HPDE6-E6E7 (cell line): ENCODE data around the gene PLD2.
"Not testable (repeated sequence)": the region's sequence is repeated elsewhere in the genome, so short reads cannot be mapped to it uniquely, and the experiment has no call there.

Experiments
- DNase-seq: peaks from one replicate; pipeline ENCODE4 v3.0.0; 2011; ENCODE audit warnings: missing footprints; ENCODE audit errors: extremely low spot score

PLD2 gene

DNA sequence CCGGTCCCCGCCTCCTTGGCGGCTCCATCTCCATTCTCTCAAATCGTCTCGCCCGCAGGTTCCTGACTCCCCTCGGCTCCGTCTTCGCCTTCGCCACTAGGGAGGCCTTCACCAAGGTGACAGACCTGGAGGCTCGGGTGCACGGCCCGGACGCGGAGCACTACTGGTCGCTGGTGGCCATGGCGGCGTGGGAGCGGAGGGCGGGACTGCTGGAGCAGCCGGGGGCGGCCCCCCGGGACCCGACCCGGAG, 17.3 kb upstream of the PLD2 start:
- no peak for DNase-seq

DNA sequence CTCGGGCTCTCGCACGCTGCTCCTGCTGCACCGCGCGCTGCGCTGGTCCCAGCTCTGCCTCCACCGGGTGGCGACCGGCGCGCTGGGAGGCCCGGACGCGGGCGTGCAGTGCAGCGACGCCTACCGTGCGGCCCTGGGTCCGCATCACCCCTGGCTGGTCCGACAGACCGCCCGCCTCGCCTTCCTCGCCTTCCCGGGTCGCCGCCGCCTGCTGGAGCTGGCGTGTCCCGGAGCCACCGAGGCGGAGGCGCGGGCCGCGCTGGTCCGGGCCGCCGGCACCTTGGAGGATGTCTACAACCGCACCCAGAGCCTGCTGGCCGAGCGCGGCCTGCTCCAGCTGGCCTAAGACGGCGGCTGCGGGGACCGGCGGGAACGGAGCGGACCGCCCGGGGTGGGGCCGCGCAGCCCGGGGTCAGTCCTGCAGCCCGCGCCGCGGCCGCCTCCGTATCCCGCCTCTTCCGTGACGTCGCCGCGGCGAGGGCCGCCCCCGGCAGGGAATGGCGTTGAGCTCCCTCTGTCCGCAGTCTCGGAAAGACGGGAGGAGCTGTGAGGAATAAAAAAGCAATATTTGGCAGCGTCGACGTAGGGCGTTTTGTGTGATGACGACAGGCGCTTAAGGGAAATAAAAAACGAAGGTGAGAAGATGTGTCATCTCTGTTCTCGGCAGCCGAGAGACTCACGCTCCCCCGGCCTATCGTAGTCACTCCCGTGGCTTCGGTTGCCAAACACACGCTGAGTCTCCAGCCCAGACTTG, 16.8 kb upstream of the PLD2 start:
- peak; percentile 94 for DNase-seq

DNA sequence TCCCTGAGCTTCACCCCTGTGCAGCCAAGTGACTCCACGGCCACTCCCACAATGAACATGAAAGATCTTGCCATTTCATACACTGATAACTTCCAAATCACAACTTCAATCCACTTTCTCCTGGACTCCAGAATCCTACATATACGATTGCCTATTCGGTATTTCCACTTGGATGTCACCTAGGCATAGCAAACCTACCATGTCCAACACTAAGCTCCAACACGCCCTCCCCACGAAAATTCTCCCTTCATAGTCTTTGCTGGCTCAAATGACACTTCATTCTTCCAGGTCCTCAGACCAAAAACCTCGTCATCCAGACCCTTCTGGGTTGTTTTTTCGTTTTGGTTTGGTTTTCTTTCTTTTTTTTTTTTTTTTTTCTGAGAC, 16.3 kb upstream of the PLD2 start:
- no peak for DNase-seq

DNA sequence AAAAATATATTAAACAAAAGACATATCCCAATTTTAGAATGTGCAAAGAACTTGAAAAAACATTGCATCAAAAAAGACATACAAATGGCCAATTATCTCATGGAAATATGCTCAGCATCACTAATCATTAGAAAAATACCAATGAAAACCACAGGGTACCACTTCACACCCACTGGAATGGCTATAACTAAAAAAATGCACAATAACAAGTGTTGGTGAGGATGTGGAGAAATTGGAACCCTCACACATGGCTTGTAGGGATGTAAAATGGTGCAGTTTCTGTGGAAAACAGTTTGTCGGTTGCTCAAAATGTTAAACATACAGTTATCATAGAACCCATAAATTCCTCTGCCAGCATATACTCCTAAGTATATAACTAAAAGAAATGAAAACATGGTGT, 11.8 kb upstream of the PLD2 start:
- no peak for DNase-seq

DNA sequence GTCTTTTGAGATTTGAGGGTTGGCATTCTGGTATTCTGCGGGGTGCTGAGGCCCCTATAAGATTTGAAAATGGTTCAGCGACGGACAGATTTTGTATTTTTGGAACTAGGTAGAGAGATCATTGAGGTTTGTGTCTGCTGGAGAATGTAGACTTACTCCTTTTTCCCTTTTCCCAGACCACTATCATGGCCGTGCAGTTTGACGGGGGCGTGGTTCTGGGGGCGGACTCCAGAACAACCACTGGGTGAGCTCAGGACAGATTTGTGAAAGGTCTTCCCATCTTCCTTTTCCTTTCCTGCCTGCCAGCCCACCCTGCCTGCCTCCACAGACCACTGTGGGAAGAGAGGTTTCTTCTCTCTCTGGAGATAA, 10.4 kb upstream of the PLD2 start:
- DNase-seq = no peak

DNA sequence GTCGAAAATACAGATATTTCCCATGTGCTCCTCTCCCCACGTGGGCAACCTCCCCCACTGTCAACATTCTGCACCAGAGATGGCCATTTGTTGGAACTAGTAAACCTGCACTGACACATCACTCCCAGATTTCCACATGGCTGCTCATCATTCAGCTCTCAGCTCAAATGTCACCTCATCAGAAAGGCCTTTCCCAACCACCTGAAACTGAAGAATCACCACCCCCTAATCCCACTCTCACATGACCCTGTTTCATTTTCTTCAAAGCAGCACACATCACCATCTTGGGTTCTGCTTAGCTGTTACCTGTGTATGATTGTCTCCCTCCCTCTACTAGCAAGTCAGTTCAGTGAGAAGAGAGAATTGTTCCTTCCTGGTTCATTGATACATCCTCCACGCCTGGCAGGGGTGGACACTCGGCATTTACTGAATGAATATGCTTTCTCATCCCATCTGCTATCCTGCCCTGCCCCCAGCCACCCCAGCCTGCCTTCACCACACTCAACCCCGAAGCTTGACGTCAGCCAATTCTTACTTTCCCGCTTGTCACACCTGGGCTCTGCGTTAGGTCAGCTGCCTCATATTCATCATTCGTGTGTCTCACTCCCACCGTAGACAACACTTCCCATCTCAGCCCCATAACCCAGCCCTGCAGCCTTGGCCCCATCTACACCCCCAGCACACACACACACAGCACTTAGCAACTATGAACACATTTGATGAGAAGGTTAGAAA, 6.3 kb upstream of the PLD2 start:
- no peak for DNase-seq

DNA sequence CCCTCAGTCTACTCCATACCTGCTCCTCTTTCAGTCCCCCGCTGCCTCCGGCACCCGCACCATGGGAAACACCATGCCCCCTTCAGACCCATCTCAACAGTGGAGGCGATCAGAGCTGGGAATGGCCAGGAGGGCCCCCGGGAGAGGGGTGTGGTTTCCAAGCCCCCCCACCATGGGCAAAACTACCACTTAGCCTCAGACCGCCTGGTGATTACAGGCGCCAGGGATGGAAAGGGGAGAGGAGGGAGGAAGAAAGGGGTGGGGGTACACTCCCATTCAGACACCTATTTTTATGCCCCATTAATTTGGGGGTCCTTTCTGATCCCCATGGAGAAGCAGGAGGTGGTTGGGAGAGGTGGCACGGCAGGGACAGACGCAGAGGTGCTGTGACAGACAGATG, 4.7 kb upstream of the PLD2 start, which contains the start of gene C17orf114:
TSS of gene C17orf114 (minus strand) at position 101 of the 400 bp plus-strand sequence.
- no peak for DNase-seq

DNA sequence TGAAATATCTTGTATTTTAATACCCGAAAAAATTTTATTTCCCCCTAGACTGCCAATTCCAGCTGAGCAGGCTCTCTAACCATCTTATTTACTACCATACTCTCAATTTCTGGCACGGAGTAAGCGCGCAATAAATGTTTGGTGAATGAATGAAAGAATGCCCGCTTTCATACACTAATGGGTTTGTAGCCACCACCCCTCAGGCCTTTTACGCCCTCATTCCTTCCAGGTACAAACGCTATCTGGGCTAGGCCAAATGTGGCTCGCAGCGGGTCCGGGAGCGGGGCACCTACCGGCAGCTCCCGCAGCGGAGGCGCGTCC, 536 bp upstream of the PLD2 start:
- DNase-seq = no peak

DNA sequence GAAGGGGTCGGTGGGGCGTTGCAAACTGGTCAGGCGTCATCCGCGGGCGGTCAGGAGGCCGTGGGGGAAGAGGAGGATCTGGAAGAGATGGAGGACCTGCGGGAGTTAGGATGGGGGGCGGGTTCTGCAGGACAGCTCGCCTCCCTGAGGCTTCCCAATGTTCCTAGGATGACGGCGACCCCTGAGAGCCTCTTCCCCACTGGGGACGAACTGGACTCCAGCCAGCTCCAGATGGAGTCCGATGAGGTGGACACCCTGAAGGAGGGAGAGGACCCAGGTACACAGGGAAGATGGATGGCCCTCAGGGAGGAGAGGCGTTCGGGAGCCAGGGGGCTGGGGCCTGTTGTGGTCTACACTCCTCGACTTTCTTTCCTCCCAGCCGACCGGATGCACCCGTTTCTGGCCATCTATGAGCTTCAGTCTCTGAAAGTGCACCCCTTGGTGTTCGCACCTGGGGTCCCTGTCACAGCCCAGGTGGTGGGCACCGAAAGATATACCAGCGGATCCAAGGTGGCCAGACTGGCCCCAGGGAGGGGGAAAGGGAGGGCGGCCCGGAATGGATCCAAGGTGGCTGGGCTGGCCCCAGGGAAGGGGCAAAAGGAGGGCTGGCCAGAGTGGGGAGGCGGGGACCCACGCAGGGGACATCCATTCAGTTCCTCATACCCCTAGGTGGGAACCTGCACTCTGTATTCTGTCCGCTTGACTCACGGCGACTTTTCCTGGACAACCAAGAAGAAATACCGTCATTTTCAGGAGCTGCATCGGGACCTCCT, 839 bp downstream of the PLD2 start:
- DNase-seq = no peak

DNA sequence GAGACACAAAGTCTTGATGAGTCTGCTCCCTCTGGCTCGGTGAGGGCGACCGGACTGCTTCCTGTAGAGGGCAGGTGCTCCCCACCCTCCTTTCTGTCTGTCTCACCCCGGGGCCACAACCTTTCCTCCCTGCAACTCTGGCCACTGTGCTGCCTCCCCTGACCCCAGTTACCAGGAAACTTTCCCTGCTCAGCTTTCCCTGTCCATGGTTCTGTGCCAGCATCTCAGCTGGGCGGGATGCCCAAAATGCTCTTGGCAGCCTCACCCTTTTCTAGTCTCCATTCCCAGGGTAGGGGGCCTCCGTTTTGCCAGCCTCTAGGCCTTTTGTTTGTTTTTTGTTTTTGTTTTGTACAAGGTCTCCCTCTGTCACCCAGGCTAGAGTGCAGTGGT, 1.4 kb downstream of the PLD2 start:
- DNase-seq = no peak

DNA sequence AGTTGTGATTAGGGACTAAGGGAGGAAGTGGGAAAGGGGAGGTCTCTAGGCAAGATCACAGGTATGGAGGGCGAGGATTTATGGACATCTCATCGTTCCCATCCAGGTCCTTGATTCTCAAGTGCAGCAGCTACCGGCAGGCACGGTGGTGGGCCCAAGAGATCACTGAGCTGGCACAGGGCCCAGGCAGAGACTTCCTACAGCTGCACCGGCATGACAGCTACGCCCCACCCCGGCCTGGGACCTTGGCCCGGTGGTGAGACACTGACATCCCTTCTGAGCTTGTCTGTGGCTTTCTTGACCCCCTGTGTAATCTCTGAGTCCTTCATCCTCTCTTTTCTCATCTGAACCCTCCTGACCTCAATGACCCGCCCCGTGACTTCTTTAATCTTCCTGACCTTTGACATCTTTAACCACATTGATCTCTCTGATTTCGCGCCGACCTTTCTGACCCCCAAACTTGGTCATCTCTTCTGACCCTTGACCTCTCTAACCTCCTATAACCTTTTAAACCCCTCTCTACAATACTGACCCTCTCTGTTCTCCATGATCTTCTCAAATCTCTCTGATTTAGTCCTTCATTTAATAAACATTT, 3.8 kb downstream of the PLD2 start:
- DNase-seq = no peak

DNA sequence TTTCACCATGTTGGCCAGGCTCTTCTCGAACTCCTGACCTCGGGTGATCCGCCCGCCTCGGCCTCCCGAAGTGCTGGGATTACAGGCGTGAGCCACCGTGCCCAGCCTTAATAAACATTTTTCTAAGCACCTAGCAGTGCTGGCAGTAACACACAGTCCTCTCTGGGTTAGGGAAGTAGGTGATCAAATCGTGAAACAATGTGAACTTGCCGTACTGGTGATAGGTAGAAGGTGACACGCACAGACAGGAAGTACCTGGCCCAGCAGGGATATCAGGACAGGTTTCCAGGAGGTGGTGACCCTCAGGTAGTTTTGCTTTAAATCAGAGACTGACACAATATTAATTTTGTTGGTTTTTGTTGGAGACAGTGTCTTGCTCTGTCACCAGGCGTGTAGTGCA, 4.5 kb downstream of the PLD2 start:
- no peak for DNase-seq

DNA sequence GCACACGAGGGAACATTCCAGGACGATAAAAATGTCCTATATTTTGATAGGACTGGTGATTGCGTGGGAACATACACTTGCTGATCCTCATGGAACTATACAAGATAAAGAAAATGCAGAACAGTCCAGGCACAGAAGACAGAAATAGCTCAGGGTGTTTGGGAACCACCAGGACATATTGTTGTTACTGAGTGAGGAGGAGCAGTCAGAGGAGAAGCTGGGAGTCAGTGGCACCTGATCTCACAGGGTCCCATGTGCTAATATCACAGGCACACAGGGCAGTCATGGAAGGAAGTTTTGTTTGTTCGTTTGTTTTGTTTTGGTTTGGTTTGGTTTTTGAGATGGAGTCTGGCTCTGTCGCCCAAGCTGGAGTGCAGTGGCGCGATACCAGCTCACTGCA, 5.7 kb downstream of the PLD2 start:
- no peak for DNase-seq

DNA sequence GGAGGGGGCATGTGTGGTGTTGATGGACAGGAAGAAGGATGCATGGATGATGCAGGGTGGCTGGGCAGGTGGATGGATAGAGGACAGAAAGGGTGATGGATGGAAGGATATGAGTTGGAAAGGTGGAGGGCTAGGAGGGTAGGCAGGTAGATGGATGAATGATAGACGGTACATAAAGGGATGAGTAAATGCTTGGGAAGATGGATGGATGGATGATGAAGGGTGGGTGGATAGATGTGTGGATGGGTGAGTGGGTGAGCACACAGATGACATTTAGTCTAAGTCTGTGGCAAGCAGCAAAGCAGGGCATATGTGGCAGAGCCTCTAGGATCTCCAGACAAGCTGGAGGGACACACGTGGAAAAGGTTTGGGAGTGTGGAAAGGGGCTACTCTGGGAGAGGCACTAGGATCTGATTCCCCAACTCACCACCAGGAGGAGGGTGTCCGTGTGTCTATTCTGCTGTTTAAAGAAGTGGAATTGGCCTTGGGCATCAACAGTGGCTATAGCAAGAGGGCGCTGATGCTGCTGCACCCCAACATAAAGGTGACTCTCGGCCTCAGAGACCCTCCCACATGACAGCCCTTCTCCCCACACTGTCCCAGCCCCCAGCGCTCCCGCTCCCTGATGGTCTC, 8.2 kb downstream of the PLD2 start:
- no peak for DNase-seq

DNA sequence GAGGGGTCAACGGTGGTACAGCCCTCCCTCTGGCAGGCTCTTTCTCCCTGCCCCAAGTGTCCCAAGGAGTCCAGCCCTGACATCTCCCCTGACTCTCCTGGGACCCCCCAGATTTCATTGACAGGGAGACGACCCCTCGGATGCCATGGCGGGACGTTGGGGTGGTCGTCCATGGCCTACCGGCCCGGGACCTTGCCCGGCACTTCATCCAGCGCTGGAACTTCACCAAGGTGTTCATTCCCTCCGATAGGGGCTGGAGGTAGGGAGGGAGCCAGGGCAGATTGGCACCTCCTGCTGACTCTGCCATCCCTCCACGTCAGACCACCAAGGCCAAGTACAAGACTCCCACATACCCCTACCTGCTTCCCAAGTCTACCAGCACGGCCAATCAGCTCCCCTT, 9.9 kb downstream of the PLD2 start:
- no peak for DNase-seq

DNA sequence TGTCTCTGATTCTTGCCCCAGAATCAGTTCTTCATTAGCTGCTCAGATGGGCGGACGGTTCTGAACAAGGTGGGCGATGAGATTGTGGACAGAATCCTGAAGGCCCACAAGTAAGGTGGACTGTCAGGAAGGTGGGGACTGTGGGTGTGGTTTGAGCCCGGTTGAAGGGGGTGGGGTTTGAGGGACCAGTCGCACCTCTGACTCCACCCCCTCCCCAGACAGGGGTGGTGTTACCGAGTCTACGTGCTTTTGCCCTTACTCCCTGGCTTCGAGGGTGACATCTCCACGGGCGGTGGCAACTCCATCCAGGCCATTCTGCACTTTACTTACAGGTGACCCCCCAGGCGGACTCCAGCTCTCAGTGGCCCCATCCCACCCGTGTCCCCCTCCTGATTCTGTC, 11.3 kb downstream of the PLD2 start:
- DNase-seq = no peak

DNA sequence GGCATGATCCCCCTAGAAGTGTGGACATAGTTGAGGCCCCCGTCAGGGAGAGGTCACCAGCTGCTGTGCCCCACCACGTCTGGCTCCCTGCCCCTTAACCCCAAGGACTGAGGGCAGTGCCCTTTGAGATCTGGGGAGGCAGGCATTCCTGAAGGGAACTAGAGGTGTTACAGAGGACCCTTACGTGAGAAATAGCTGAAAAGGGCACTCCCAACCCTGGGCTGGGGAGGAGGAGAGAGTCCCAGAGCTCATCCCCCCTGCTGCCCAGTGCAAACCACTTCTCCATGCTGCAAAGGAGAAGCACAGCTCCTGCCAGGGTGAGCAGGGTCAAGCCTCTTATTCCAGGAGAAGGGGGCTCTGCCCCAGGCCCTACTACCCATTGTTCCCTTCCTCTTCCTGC, 15.9 kb downstream of the PLD2 start:
- no peak for DNase-seq

DNA sequence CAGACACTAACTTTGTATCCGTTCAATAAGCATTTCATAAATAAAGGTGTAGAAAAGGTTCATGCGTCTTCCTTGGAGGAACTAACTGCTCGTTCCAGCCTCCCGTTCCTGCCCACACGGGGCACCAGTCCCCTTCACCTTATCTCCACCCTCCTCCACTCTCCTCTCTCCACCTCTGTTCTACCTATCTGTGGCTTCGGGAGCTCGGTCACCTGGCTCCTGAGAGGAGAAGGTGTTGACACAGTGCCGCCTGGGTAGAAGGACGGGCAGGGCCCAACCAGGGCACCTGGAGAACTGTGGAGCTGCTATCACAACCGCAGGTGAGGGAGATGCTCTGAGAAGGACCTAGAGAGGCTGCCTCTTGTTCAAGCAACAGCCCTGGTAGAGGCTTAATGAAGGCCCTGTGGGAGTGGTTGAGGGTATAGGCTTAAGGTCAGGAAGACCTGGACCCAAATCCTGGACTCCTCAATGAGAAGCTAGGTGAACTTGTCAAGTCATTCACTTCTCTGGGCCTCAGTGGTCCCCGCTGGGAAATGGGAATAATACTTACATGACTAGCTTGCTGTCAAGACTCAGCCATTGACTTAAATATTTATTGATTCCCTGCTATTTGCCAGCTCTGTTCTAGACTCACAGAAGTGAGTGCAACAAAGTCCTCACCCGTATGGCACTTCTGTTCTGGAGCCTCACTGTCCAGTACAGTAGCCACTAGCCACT, 16.6 kb downstream of the PLD2 start:
- no peak for DNase-seq

DNA sequence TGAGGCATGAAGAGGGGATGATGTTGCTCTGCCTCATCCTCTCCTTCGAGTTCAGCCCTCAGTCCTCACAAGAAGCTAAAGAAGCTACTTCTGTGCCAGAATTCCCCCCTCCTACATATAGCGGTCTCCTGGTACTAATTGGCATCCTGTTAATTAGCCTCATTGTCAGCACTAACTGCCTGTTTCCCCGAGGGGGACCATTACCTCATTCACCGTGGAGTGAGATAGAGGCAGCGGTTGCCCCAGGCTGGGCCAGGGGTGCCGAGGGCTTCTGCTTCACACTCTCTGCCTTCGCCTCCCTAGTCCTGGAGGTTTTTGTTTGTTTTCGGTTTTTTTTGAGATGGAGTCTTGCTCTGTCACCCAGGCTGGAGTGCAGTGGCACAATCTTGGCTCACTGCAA, 20.4 kb downstream of the PLD2 start:
- DNase-seq = no peak

DNA sequence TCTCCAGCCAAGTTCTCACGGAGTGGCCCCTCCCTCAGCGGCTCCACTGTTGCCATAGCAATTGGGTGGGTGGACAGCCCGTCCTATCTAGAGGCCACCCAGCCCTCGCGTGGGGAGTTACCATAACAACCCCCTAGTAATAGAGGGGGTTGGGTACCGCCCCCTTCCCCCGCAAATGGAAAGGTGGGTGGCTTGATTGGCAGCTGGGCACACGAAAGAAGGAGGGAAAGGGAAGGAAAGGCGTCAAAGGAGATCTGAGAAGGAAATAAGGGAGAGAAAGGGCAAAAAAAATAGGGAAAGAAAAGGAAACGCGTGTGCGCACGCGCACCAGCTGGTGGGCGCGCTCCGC, 25.9 kb downstream of the PLD2 start:
- not testable (repeated sequence) for DNase-seq

DNA sequence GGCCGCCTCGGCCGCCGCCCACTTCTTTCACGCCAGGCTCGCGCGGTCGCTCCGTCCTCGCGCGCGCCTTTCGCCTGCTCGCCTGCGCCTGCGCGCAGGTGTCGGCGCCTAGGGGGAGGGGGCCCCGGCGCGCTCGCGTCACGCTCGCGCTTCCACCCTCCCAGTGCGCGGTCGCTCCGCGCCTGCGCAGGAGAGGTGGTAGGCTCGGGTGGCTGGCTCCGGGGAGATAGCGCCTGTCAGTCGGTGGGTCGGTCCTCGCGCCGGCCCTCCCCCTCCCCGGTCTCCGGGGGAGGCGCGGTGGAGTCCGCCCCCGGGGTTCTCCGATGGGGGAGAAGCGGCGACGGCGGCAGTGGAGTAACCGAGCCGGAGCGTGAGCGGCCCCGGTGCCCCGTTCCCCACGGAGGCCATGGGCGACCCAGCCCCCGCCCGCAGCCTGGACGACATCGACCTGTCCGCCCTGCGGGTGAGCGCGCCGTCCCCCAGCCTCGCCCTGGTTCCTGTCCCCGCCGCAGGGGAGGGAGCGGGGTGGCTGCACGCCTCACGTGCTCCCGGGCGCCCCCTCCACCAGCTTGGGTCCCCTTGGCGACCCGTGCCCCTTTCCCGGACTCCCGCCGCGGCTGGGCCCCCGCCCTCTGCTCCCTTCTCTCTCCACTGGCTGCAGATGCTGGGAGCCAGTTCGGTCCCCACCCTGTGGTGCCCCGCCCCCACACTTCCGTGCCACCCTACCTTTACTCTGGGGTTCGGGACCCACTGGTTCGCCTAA, 26.4 kb downstream of the PLD2 start, which contains the start of gene MINK1:
TSS of gene MINK1 (plus strand) at position 163 of the 763 bp plus-strand sequence. CDS start at position 407, 244 bp downstream.
- DNase-seq = peak; percentile 98
